HFF-Myc (cell line): Measurements from ENCODE around the gene HOXD11.

Experiments used
- DNase-seq: peaks from one replicate; pipeline ENCODE4 v3.0.0-alpha.2; 2011; ENCODE audit warnings: low read depth; ENCODE audit errors: extremely low read depth
- H3K4me3 ChIP-seq: replicated peaks from 2 replicates; pipeline ENCODE4 v1.5.1; 2011; ENCODE audit warnings: low read depth, mild to moderate bottlenecking, control low read depth, low read length
- CTCF ChIP-seq: IDR thresholded peaks from 2 replicates; pipeline ENCODE4 v1.5.1; 2012; ENCODE audit warnings: mild to moderate bottlenecking, low read depth, low read length, control low read depth; ENCODE audit errors: missing control alignments

HOXD11 gene

GRCh38 chr2:176106581-176107539 is at the start of gene HOXD11:
HOXD11 (plus strand) TSS chr2:176107280; CDS start chr2:176107356, 76 bp downstream.
- no peak for DNase-seq
- H3K4me3 ChIP-seq, result peak within 1 kb of the TSS; percentile 28
- no peak for TF ChIP-seq CTCF

GRCh38 chr2:176063958-176064357 is 43.1 kb upstream of the HOXD11 start:
- no peak for TF ChIP-seq CTCF
- no peak for DNase-seq
- no peak overlapping the region for H3K4me3 ChIP-seq

- no peak overlapping the region for H3K4me3 ChIP-seq
- no peak for DNase-seq
- TF ChIP-seq CTCF, result no peak
Observed at GRCh38 chr2:176066645-176067588, 40.2 kb upstream of the HOXD11 start.

- H3K4me3 ChIP-seq, result no peak overlapping the region
- DNase-seq, result no peak
- no peak for TF ChIP-seq CTCF
Observed at GRCh38 chr2:176067589-176068418, 39.3 kb upstream of the HOXD11 start.

GRCh38 chr2:176068419-176068832 is 38.7 kb upstream of the HOXD11 start:
- no peak overlapping the region for H3K4me3 ChIP-seq
- no peak for DNase-seq
- TF ChIP-seq CTCF, result no peak
